ENCODE measurements around the gene NLGN1.

Gene NLGN1

GRCh38 chr3:174285242-174285864, 887.8 kb downstream of the NLGN1 start:
- Histone ChIP-seq H3K9me3 (ENCODE audit: severe bottlenecking) (no peaks in the 10 kb centered on the region), H3K4me1 (ENCODE audit: insufficient read depth, poor library complexity, severe bottlenecking) (no peaks in the 10 kb centered on the region), H3K4me3 (ENCODE audit: severe bottlenecking) (no peak overlapping the region), H3K27me3 (ENCODE audit: insufficient read depth, poor library complexity, severe bottlenecking) (no peaks in the 10 kb centered on the region), H3K36me3 (ENCODE audit: low read depth) (no peaks in the 10 kb centered on the region), H3K27ac (ENCODE audit: poor library complexity, severe bottlenecking) (no peak overlapping the region)
- ATAC-seq (ENCODE audit: low read depth) (no peak), DNase-seq (ENCODE audit: low spot score) (no peak)
- TF ChIP-seq CTCF (IDR thresholded peaks at IDR 0.05; ENCODE audit: poor library complexity, severe bottlenecking): no peak

GRCh38 chr3:174287705-174288104, 890.2 kb downstream of the NLGN1 start:
- H3K36me3 ChIP-seq (ENCODE audit: low read depth): no peaks in the 10 kb centered on the region
- ATAC-seq (ENCODE audit: low read depth) (no peak), DNase-seq (ENCODE audit: low spot score) (no peak)
- H3K27ac ChIP-seq (ENCODE audit: poor library complexity, severe bottlenecking): no peak overlapping the region
- TF ChIP-seq CTCF (IDR thresholded peaks at IDR 0.05; ENCODE audit: poor library complexity, severe bottlenecking): no peak
- no peaks in the 10 kb centered on the region for H3K4me1 ChIP-seq (ENCODE audit: insufficient read depth, poor library complexity, severe bottlenecking)
- H3K9me3 ChIP-seq (ENCODE audit: severe bottlenecking): no peaks in the 10 kb centered on the region
- no peak overlapping the region for H3K4me3 ChIP-seq (ENCODE audit: severe bottlenecking)
- H3K27me3 ChIP-seq (ENCODE audit: insufficient read depth, poor library complexity, severe bottlenecking): no peaks in the 10 kb centered on the region

GRCh38 chr3:174294616-174295015, 897.1 kb downstream of the NLGN1 start:
- Histone ChIP-seq H3K27ac (ENCODE audit: poor library complexity, severe bottlenecking) (no peak overlapping the region), H3K27me3 (ENCODE audit: insufficient read depth, poor library complexity, severe bottlenecking) (no peaks in the 10 kb centered on the region), H3K36me3 (ENCODE audit: low read depth) (no peaks in the 10 kb centered on the region), H3K9me3 (ENCODE audit: severe bottlenecking) (no peaks in the 10 kb centered on the region), H3K4me3 (ENCODE audit: severe bottlenecking) (no peak overlapping the region), H3K4me1 (ENCODE audit: insufficient read depth, poor library complexity, severe bottlenecking) (no peaks in the 10 kb centered on the region)
- no peak for TF ChIP-seq CTCF (IDR thresholded peaks at IDR 0.05; ENCODE audit: poor library complexity, severe bottlenecking)
- no peak for DNase-seq (ENCODE audit: low spot score)
- ATAC-seq (ENCODE audit: low read depth): no peak

GRCh38 chr3:174295306-174296092, 898.0 kb downstream of the NLGN1 start:
- no peaks in the 10 kb centered on the region for H3K4me1 ChIP-seq (ENCODE audit: insufficient read depth, poor library complexity, severe bottlenecking)
- DNase-seq (ENCODE audit: low spot score): no peak
- no peaks in the 10 kb centered on the region for H3K27me3 ChIP-seq (ENCODE audit: insufficient read depth, poor library complexity, severe bottlenecking)
- no peak overlapping the region for H3K4me3 ChIP-seq (ENCODE audit: severe bottlenecking)
- no peak for TF ChIP-seq CTCF (IDR thresholded peaks at IDR 0.05; ENCODE audit: poor library complexity, severe bottlenecking)
- no peaks in the 10 kb centered on the region for H3K9me3 ChIP-seq (ENCODE audit: severe bottlenecking)
- H3K27ac ChIP-seq (ENCODE audit: poor library complexity, severe bottlenecking): no peak overlapping the region
- H3K36me3 ChIP-seq (ENCODE audit: low read depth): no peaks in the 10 kb centered on the region
- no peak for ATAC-seq (ENCODE audit: low read depth)

All from RWPE2 (cell line).